Osteoblast (primary cell): ENCODE results near the gene GNAQ. TPM values are rescaled to one million over a fixed set of nuclear protein-coding genes. Genes with fewer than 3 reads are reported as not detected.

Experiments
- DNase-seq: peaks from one replicate; pipeline ENCODE4 v3.0.0; 2011; ENCODE audit warnings: low spot score, mixed read lengths; ENCODE audit not compliant: insufficient read length; ENCODE audit errors: missing footprints
- H2AFZ ChIP-seq: 2 replicates; pipeline ENCODE4 v1.6.0; 2011; ENCODE audit warnings: mild to moderate bottlenecking, low read length
- H3K27ac ChIP-seq: 2 replicates; pipeline ENCODE4 v1.5.1; 2011; ENCODE audit warnings: mild to moderate bottlenecking, low read depth, low read length, moderate library complexity
- H3K27me3 ChIP-seq: 2 replicates; pipeline ENCODE4 v1.6.0; 2012; ENCODE audit warnings: mild to moderate bottlenecking, control low read depth, inconsistent platforms, low read length, moderate library complexity; ENCODE audit not compliant: insufficient read depth
- H3K36me3 ChIP-seq: 2 replicates; pipeline ENCODE4 v1.5.1; 2011; ENCODE audit warnings: mild to moderate bottlenecking, low read length, control low read depth, moderate library complexity; ENCODE audit not compliant: insufficient read depth
- H3K4me1 ChIP-seq: 2 replicates; pipeline ENCODE4 v1.5.1; 2011; ENCODE audit warnings: mild to moderate bottlenecking, low read length, control low read depth, moderate library complexity; ENCODE audit not compliant: insufficient read depth
- H3K4me2 ChIP-seq: 2 replicates; pipeline ENCODE4 v1.6.0; 2011; ENCODE audit warnings: mild to moderate bottlenecking, low read length; ENCODE audit not compliant: insufficient read depth
- H3K4me3 ChIP-seq: fragments of 200-600 bp; sonication (generic); 3 replicates; pipeline ENCODE4 v1.5.1; 2012; ENCODE audit warnings: mild to moderate bottlenecking, low read length, inconsistent platforms; ENCODE audit not compliant: insufficient read depth
- H3K79me2 ChIP-seq: 2 replicates; pipeline ENCODE4 v1.6.0; 2012; ENCODE audit warnings: mild to moderate bottlenecking, low read length, control low read depth, inconsistent platforms; ENCODE audit not compliant: insufficient read depth
- H3K9me3 ChIP-seq: 2 replicates; pipeline ENCODE4 v1.5.1; 2011; ENCODE audit warnings: low read depth, low read length, control low read depth
- H4K20me1 ChIP-seq: 2 replicates; pipeline ENCODE4 v1.6.0; 2012; ENCODE audit warnings: mild to moderate bottlenecking, low read length, control low read depth; ENCODE audit not compliant: insufficient read depth
- total RNA-seq: library from RNA; depleted of rRNA; stranded (reverse); fragments of >200 nt; gene quantifications from 2 replicates; pipeline ENCODE4 v1.2.3, GENCODE V29; 2012
- TF ChIP-seq, protein P1 (sequence below): IDR thresholded peaks from 2 replicates; pipeline ENCODE4 v1.5.1; 2011; ENCODE audit warnings: mild to moderate bottlenecking, low read depth, low read length, moderate library complexity; ENCODE audit errors: extremely low read depth

Gene GNAQ
- total RNA-seq, 1 donor = 64.8 TPM

GRCh38 chr9:78030296-78030552 is 1.4 kb downstream of the GNAQ start:
- Histone ChIP-seq H4K20me1 (peaks cover 10% of the 10 kb centered on the region), H3K79me2 (peaks cover 56% of the 10 kb centered on the region), H3K4me2 (peak overlapping the region; percentile 81), H3K27ac (peak overlapping the region; percentile 56), H2AFZ (peak overlapping the region; percentile 50), H3K36me3 (no peaks in the 10 kb centered on the region), H3K27me3 (no peaks in the 10 kb centered on the region), H3K9me3 (no peaks in the 10 kb centered on the region), H3K4me3 (peak overlapping the region; percentile 88), H3K4me1 (peaks cover 37% of the 10 kb centered on the region)
- TF ChIP-seq, protein P1, sequence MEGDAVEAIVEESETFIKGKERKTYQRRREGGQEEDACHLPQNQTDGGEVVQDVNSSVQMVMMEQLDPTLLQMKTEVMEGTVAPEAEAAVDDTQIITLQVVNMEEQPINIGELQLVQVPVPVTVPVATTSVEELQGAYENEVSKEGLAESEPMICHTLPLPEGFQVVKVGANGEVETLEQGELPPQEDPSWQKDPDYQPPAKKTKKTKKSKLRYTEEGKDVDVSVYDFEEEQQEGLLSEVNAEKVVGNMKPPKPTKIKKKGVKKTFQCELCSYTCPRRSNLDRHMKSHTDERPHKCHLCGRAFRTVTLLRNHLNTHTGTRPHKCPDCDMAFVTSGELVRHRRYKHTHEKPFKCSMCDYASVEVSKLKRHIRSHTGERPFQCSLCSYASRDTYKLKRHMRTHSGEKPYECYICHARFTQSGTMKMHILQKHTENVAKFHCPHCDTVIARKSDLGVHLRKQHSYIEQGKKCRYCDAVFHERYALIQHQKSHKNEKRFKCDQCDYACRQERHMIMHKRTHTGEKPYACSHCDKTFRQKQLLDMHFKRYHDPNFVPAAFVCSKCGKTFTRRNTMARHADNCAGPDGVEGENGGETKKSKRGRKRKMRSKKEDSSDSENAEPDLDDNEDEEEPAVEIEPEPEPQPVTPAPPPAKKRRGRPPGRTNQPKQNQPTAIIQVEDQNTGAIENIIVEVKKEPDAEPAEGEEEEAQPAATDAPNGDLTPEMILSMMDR = no peak
- peak; percentile 86 for DNase-seq

- Histone ChIP-seq H2AFZ (peak overlapping the region; percentile 50), H3K4me2 (peak overlapping the region; percentile 81), H3K4me3 (peak overlapping the region; percentile 88), H3K36me3 (no peaks in the 10 kb centered on the region), H3K9me3 (no peaks in the 10 kb centered on the region), H4K20me1 (peaks cover 10% of the 10 kb centered on the region), H3K4me1 (peaks cover 34% of the 10 kb centered on the region), H3K27ac (peak overlapping the region; percentile 56), H3K27me3 (no peaks in the 10 kb centered on the region), H3K79me2 (peaks cover 61% of the 10 kb centered on the region)
- TF ChIP-seq, protein P1 = no peak
- peak; percentile 46 for DNase-seq
These were observed 1.9 kb downstream of the GNAQ start for GRCh38 chr9:78029551-78030295.

DNA sequence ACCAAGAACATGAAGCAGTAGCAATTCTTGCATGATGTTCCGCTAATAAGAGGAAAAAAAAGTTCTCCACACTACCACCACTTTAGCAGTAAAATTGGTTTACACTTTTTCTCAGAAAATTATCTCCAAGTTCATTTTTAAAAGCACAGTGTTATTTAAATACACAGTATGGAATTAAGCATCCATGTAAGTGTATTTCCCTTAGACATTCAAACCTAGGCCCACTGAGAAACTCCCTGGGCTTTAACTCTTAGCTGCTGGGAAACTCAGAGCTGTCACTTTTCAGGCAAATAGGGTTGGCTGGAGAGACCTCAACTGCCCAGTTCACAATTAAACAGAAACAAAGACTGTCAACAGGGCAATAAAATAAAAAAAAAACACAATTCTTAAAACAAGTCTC is 2.7 kb downstream of the GNAQ start:
- Histone ChIP-seq H3K79me2 (peaks cover 69% of the 10 kb centered on the region), H3K4me2 (peak overlapping the region; percentile 81), H3K4me1 (peaks cover 34% of the 10 kb centered on the region), H2AFZ (no peak overlapping the region), H4K20me1 (peaks cover 10% of the 10 kb centered on the region), H3K27me3 (no peaks in the 10 kb centered on the region), H3K27ac (peak overlapping the region; percentile 56), H3K36me3 (no peaks in the 10 kb centered on the region), H3K4me3 (peak overlapping the region; percentile 88), H3K9me3 (no peaks in the 10 kb centered on the region)
- DNase-seq = peak; percentile 82
- TF ChIP-seq, protein P1 = no peak

GRCh38 chr9:78026947-78027346 is 4.7 kb downstream of the GNAQ start:
- H3K27ac ChIP-seq = peak overlapping the region; percentile 51

More at GRCh38 chr9:78026947-78027346, 4.7 kb downstream of the GNAQ start:
- Histone ChIP-seq H3K36me3 (no peaks in the 10 kb centered on the region), H3K27me3 (no peaks in the 10 kb centered on the region), H3K9me3 (no peaks in the 10 kb centered on the region), H3K4me1 (peaks cover 47% of the 10 kb centered on the region), H3K79me2 (peaks cover 87% of the 10 kb centered on the region), H4K20me1 (peaks cover 19% of the 10 kb centered on the region), H3K4me2 (peak overlapping the region; percentile 66), H2AFZ (no peak overlapping the region), H3K4me3 (peak overlapping the region; percentile 38)
- peak; percentile 35 for DNase-seq
- TF ChIP-seq, protein P1 = no peak
